ENCODE data around the gene TGM2.

TGM2 gene

DNA sequence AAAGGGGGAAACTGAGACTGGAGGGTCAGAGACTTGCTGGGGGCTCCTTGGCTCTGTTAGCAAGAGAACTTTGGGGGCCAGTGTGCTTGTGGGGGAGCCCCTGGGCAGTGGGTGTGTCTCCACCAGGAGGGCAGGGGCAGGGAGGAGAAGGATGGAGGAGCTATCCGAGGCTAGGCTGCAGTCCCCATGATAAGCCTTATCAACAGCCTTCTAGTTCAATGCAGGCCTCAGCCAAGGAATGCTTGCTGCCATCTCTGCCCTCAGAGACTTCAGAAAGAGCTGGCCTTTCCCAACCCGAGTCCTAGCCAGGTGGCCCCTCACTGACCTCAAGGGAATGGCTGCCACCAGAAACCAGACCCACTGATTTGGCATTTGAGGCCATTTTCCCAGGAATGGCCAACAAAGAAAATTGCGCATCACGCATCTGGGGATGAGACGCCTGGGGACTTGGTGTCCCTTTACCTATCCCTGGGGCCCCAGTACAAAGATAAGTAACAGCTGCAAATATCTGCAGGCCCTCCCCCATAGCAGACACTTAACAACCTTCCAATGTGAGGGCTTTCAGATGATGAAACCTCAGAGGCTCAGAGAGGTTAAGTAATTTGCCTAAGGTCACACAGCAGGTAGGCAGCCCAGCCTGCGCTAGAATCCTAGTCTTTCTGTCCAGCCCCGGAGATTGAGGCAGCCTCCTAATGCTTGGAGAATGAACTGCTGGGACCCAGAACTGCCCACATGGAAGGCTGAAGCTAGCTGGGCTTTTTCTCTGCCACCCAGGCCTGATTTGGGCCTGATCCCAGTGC lies 4.9 kb downstream of the TGM2 start:
- FAIRE-seq, result no peak

DNA sequence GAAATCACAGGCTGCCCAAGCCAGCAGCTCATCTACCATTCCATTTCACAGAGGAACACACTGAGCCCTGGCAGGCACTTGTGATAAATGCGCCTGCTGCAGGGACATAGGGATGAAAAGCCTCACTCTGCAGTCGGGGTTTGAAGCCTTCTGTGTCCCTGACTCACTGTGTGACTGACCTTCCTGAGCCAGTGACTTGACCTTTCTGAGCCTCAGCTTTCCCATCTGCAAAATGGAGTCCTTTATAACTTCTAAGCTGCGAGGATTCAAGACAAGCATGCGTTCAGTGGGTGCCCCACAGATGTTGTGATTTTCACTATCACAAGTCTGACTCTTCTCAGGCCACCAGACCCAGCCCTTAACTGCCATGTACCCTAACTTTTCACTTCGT lies 5.5 kb downstream of the TGM2 start:
- FAIRE-seq, result no peak

DNA sequence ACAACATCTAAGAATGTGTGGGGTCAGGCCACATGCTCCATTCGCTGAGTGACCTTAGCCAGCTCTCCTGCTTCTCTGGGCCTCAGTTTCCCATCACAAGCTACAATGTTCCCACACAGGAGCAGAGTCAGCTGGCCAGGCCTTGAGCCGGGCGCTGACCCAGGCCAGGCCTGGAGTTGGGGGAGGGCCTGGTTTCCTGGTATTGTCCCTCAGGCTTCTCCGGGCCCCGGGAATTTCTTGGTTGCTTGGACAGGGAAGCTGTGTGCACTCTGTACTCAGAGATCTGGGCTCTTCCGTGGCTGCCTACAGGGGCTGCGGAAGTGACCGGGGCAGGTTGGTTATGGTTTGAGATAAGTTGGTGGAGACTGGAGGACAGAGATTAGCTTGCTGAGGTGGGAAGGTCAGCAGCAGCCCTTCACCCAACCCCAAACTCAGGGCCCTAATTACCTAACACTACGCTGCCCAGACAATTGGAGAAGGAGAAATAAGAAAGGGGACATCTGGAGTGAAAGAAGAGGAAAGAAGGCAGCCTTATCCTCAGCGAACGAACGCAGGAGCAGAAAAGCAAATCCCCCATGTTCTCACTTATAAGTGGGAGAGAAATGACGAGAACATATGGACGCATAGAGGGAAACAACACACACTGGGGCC lies 6.2 kb downstream of the TGM2 start:
- no peak for FAIRE-seq

DNA sequence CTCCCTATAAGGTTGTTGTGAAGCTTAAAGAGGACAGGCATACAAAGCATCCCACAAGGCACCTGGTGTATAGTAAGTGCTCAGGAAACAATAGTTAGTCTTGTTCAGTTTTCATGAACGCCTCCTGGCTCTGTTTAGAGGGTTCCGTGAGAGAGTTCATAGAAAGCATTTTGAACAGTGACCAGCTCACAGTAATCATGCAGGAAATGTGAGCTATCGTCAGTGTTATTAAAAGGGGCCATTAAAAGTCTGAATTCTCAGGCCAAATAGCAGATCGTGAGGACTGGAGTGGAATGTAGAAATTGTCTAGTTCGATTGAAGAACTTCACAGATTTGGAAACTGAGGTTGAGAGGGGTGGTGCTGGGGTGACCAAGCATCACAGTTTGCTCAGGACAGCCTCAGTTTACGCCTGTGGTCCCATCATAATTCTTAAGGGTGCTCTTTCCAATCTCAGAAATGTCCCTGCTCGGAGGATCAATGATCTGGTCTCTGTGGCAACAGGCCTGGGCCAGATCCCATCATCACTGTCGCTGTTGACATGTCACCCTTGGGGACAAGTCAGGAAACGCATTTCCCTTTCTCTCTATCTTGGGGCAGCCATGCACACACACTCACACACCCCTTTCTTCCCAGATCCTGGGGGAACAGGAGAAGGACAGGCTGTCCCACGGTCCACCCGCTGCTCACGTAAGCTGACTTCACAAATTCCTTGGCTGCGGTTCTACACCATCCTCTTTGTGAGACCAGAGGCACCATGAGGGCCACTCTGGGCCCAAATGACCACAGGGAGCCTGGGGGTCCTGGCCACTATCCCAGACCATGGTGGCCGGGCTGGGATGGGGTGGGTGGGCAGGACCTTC lies 7.2 kb downstream of the TGM2 start:
- FAIRE-seq, result no peak

DNA sequence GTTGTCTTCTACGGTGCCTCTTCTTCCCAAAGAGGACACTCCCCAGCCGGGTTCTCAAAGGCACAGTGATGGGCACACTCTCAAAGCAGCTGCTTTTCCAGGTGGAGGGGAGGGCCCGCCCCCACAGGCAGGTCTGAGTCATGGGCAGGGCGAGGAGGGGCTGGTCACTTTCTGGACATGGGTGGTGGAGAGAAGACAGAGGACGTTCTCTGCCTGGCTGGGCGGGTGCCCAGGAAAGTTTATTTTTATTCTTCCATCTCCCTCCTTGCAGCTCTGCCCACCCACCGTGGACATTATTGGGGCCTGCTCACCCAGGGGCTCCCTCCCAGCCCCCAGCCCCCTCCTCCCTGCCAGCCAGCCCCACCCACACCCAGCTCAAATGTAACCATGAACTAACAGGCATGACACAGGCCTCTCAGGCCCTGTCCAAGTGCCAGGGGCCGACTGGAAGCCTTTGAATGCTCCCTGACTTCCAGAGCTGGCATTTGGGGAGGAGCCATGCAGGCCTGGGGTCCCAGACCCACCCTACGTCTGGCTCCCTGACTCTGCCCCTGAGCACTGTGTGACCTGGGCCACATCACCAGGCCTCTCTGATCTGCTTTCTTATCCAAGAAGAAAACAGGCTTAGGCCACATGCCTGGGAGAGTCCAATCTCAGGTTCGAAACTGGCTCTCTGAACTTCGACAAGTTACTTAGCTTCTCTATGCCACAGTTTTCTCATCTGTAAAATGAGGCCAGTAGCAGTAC lies 8.0 kb downstream of the TGM2 start:
- no peak for FAIRE-seq

DNA sequence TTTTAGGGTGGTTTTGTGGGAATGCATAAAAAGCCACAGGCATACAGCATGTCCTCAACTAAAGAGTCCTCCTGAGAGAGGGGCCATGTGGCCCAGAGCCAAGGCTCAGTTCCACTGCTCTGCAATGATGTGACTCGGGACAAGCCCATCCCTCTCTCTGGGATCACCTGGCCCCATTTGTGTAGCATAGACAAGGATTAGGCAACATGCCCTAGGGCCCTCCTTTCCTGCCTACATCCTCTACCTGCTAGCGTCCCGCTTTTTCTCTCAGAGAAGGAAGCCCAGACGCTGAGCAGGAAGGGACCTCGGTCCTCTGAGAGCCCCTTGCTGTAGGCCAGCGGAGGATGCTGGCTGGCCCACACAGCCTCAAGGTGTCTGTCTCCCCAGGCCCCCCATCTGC lies 8.8 kb downstream of the TGM2 start:
- no peak for FAIRE-seq

DNA sequence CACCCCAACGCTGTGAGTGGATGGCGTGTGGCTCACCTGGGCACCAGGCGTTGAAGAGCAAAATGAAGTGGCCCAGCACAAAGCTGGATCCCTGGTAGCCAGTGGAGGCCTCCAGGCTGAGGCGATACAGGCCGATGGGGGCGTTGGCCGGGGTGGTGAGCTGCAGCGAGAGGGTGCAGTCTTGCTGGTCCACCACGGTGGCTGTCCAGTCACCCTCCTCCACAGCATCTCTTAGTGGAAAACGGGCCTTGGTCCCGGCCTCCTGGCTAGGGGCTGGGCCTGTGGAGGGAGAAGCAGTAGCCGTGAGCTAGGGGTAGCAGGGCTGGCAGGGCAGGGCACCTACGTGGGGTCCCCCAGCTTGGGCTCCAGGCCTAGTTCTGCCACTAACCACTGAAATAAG lies 9.3 kb downstream of the TGM2 start:
- FAIRE-seq, result no peak

DNA sequence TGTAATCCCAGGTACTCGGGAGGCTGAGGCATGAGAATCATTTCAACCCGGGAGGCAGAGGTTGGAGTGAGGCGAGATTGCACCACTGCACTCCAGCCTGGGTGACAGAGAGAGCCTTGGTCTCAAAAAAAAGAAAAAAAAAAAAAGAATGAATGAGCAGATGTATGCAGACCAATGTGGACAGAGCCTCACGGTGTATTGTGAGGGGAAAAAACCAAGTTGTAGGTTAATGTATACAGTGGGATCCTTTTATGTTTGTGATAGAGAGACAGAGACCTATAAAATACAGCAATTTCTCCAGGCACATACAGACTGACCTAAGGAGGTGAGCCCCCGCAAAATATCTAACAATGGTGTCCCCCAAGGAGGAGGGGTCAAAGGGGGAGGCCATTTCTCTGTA lies 11.7 kb downstream of the TGM2 start:
- no peak for FAIRE-seq

DNA sequence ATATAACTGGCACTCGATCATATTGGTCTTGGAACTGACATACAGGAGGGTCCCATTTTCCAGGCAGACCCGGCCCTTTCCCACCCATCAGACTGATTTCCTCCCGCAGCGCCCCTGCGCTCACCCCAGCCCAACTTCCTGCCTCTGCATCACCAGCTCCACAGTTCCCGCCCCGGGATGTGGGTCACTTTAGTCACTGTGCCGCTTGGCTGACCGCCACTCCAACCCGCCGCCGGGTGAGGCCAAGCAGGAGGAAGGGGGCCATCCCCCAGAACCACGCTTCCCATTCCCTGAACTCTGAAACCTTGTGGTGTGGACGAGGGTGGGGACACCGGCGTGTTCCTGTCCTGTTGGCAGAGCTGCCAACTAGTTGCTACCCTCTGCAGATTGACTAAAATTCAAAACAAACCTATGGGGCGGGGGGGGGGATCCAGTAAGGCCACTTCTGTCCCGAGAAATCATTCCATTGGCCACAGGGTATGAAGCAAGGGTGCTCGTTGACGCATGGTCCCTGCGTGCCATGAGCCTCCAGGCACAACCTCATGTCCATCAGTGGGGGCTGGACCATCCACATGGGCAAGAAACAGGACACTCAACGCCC lies 12.3 kb downstream of the TGM2 start:
- FAIRE-seq, result no peak

DNA sequence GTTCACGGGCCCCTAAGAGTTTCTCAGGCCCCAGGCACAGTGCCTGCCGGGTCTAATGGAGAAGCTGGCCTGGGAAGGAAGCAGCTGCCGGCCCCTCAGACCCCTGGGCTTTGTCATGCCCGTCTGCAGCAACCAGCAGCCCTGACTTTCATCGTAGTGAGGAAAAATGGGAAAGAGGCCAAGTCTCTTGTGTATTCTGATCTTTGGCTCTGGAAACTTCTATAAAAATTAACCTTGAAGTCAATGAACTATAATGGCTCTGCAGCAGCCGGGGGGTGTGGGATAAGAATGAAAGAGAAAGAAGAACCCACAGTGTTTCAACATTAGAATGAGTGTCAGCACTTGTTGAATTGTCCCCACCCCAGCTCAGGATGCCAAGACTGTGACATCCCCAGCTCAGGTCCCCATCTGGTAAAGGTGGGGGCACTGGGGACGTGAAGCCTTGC lies 12.9 kb downstream of the TGM2 start:
- FAIRE-seq, result no peak

DNA sequence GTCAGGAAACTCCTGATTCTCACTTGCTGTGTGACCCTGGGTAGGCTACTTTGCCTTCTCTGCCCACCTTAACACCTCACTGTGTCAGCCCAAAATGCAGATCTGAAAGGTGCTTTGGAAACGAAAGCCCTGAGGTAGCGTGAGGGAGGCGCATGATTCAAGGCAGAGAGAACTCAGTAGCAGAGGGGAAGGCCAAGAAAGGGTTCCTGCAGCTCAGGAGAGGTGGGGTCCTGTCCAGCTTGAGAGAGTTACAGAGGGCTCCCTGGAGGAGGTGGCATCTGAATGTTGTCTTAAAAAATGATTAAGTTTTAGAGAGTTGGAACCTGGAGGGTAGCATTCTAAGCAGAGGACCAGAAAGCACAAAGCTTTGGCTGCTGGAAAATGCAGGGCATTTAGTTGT lies 13.6 kb downstream of the TGM2 start:
- FAIRE-seq, result no peak

DNA sequence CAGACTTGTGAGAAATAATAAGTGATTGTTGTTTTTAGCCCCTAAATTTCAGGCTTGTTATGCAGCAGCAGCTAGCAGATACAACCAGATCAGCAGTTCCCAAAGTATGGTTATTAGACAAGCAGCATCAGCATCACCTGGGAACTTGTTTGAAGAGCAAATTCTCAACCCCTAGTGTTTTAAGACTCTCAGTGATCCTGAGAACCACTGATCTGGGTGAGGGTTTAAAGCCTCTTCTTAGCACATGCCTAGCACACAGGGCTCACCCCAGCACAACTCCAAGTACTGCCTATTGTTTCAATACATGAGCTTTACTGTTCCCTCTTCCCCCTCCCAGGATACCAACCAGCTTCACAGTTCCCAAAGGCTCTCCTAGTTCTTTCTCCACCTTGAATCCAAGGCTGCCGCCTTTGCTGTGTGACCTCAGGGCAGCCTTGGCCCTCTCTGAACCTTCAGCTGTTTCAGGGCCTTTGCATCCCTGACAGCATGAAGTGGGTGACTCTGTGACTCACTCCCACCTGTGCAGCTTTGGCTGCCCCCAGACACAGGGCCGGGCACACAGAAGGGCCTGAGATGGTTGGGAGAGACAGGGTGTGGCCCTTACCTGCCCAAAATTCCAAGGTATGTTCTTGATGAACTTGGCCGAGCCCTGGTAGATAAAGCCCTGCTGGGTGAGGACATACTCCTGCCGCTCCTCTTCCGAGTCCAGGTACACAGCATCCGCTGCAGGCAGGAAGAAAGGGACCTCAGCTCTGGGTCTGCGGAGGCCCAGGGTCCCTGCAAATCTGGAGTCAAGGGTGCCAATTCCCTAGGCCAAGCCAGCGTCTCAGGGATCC lies 14.5 kb downstream of the TGM2 start:
- no peak for FAIRE-seq

DNA sequence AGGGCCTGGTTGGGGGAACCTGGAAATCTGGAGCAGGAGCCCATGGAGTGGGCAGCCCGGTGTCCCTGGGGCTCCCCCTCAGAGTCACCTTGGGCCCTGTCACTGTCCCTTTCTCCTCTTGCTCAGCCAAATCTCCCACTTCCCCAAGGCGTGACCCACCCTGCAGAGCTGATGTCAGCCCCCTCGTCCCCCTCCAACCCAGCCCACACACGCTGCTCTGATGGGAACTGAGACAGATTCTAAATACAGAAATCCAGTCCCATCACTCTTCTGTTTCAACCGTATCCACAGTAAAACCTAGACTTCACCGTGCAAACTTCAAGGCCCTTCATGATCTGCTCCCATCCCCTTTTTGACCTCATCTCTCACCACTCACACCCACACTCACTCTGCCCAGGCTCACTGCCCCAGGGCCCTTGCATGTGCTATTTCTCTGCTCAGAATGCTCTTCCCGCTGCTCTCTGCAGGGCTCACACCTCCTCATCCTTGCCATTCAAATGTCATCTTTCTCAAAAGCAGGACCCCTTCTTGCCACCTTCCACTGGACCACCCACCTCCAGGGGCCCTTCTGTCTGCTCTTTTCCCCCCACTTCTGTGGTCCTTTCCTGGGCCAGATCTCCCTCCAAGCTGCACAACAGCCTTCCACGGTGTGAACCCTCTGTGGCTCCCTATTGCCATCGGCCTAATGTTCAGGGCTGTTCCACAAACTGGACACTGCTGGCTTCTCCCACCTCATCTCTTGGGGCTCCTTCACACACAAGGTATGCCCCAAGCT lies 16.6 kb downstream of the TGM2 start:
- FAIRE-seq, result no peak

DNA sequence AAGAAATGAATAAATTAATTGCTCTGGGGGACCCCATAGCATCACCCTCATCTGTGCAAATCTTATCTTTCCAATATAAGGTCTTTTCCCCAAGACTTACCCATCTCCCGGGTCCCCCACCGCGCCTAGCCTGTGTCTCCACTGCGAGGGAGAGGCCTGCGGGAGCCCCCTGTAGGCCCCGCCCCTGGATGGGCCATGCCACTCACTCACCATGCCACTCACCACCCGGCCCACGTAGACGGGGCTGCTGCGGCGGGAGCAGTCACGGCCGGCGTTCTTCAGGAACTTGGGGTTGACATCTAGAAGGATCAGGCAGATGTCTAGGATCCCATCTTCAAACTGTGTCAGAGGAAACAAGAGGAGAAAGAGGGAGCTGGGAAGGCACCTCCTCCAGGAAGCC lies 17.3 kb downstream of the TGM2 start:
- no peak for FAIRE-seq

DNA sequence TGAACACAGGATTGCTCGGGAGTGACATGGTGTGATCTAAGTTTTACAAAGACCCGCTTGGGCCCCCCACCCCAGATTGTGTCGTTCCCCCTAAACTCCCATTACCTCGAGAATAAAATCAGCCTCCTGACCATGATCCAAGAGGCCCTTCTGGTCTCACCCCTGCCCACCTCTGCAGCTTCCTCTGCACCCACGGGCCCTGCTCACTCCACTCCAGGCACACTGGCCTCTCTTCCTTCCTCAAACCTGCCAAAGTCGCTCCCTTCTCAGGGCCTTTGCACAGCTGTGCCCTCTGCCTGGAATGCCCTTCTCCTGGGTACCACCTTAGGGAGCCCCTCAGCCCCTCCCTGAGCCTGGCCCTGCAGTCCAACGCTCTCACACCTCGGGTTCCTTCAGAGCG lies 17.9 kb downstream of the TGM2 start:
- FAIRE-seq, result no peak

DNA sequence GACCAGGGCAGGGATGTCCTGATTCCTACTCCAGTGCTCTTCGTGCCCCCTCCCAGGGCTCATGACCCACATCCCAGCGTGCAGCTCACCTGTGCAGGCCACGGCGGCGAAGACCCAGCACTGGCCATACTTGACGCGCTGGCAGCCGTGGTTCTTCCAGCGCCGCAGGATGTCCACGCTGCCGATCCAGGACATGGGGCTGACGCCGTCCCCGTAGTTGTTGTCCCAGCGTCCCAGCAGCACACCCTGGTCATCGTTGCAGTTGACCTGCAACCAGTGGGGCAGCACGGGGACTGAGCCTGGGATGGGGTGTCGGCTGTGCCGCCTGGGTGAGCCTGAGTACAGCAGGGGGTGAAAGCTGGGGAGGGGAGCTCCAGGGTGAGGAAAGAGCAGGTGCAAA lies 18.4 kb downstream of the TGM2 start:
- FAIRE-seq, result no peak

DNA sequence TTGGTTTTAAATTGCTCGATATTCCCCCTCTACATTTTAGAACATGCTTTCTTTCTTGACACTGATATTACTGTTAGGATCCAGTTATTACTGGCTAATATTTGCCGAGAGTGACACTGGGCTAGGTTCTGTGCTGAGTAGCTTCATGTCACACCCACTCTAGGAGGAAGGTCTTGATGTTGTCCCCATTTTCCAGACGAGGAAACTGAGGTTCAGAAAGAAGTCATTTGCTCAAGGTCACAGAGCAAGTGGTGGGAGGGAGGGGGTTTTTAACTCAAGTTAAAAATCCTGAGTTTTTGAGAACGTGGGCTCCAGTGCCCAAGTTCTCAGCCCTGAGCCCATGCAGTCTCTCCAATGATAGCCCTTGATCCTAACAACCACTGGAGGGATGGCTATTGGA lies 18.9 kb downstream of the TGM2 start:
- FAIRE-seq, result no peak

DNA sequence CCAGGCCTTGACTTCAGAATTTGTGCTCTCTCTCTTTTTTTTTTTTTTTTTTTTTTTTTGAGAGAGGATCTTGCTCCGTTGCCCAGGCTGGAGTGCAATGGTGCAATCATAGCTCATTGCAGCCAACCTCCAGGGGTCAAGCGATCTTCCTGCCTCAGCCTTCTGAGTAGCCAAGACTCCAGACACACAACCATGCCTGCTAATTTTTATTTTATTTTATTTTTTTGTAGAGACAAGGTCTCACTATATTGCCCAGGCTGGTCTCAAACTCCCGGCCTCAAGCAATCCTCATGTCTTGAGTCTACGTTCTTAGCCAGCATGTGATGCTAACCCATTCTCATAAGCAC lies 19.4 kb downstream of the TGM2 start:
- FAIRE-seq, result no peak

DNA sequence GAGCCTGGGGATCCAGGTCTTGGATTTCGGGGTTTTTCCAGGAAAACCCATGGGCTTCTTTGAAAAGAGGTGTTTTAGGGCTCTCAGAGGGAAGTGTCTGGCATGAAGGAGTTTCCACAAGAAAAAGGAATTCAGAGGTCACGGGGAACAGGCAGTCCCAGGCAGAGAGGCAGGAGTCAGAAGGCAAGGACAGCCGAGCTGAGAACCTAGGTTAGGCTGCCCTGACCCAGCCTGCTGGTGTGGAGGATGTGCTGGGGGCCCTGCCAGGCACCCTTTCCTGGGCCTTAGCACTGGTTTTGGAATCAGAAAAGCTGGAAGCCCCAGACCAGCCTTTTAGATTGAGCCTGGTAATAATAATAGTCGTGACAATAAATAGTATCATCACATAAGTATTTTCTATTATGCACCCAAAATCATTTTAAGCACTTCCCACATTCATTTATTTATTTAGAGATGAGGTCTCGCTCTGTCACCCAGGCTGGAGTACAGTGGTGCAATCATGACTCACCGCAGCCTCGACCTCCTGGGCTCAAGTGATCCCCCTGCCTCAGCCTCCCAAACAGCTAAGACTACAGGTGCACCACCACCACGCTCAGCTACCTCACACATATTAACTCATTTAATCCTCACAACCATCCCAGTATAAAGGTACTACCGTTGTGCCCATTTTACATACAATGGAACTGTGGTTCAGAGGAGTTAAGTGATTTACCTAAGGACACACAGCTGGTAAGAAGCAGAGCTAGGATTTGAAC lies 19.9 kb downstream of the TGM2 start:
- FAIRE-seq, result no peak

DNA sequence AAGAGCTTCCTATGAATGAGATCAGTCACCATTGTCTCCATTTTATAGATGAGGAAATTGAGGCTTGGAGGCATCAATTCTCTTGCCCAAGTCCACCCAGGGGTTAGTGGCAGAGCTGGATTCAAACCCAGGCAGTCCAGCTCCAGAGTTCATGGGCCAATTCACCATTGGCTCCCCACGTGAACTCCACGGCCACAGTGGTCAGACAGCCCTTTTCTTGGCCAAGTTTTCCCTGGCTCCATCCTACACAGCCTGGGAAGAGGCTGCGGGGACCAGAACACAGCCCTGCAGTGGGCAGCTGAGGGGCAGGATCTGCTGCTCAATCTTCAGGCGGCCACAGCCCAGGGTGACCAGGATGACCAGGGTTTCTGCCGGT lies 20.5 kb downstream of the TGM2 start:
- FAIRE-seq, result no peak
